A549 (cell line): ENCODE results near the gene UGT8.

ENCODE experiments used
- JUN ChIP-seq, 2 experiments: fragments of >200 bp; sonication (Bioruptor Twin); formaldehyde crosslinking; IDR thresholded peaks; 2 replicates in 1 of 2; 3 replicates in 1 of 2; pipeline ENCODE4 v1.6.1; 2016 to 2017
- POLR2A ChIP-seq: IDR thresholded peaks from 2 replicates; pipeline ENCODE4 v1.6.1; 2012; ENCODE audit warnings: mild to moderate bottlenecking, low read length
- TF ChIP-seq, protein P1 (sequence below): fragments of >200 bp; sonication (Bioruptor Twin); formaldehyde crosslinking; IDR thresholded peaks from 3 replicates; pipeline ENCODE4 v1.5.1; 2016

- TF ChIP-seq JUN (IDR thresholded peaks at IDR 0.05) (no peak), POLR2A (no peak)
- TF ChIP-seq, protein P1, sequence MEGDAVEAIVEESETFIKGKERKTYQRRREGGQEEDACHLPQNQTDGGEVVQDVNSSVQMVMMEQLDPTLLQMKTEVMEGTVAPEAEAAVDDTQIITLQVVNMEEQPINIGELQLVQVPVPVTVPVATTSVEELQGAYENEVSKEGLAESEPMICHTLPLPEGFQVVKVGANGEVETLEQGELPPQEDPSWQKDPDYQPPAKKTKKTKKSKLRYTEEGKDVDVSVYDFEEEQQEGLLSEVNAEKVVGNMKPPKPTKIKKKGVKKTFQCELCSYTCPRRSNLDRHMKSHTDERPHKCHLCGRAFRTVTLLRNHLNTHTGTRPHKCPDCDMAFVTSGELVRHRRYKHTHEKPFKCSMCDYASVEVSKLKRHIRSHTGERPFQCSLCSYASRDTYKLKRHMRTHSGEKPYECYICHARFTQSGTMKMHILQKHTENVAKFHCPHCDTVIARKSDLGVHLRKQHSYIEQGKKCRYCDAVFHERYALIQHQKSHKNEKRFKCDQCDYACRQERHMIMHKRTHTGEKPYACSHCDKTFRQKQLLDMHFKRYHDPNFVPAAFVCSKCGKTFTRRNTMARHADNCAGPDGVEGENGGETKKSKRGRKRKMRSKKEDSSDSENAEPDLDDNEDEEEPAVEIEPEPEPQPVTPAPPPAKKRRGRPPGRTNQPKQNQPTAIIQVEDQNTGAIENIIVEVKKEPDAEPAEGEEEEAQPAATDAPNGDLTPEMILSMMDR = no peak
Measured at GRCh38 chr4:114698231-114698630, 99.6 kb downstream of the UGT8 start.
